Transverse colon (tissue), 4 donors: ENCODE results near the gene PDK2.

ENCODE experiments used
- POLR2AphosphoS5 ChIP-seq, 3 donors: sonication (generic); formaldehyde crosslinking; IDR thresholded peaks; one replicate each; pipeline ENCODE4 v1.6.1; 2016; ENCODE audit warnings: antibody characterized with exemption in 3 of 3
- TF ChIP-seq, protein P1 (sequence below), 5 experiments: fragments of 200-600 bp in 3 of 5; fragments of 450-650 bp in 2 of 5; sonication (generic) in 3 of 5; IDR thresholded peaks; 1 replicate in 2 of 5; 2 replicates in 3 of 5; pipeline ENCODE4 v1.5.1; 2016 to 2017; ENCODE audit warnings: antibody characterized with exemption in 5 of 5, inconsistent platforms in 3 of 5, mild to moderate bottlenecking in 2 of 5, moderate library complexity in 1 of 5

DNA sequence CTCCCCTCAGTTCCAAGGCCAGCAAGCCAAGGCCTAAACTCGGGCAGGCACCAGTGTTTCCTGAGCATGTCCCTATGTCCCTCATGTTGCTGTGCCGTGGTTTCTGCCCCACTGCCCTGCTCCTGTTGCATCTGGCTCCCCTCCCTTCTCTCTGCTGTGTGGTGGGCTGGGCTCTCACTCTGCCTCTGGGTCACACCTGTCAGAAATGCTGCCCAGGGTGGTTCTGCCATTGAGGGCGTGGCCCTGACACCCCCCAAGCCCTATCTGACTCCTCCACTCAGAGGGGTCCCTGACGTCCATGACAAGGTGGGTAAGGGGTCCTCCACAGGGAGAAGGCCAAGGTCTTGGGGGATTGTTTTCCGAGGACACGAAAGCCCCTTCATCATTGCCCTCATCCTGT, 48.5 kb upstream of the PDK2 start:
- TF ChIP-seq, protein P1, sequence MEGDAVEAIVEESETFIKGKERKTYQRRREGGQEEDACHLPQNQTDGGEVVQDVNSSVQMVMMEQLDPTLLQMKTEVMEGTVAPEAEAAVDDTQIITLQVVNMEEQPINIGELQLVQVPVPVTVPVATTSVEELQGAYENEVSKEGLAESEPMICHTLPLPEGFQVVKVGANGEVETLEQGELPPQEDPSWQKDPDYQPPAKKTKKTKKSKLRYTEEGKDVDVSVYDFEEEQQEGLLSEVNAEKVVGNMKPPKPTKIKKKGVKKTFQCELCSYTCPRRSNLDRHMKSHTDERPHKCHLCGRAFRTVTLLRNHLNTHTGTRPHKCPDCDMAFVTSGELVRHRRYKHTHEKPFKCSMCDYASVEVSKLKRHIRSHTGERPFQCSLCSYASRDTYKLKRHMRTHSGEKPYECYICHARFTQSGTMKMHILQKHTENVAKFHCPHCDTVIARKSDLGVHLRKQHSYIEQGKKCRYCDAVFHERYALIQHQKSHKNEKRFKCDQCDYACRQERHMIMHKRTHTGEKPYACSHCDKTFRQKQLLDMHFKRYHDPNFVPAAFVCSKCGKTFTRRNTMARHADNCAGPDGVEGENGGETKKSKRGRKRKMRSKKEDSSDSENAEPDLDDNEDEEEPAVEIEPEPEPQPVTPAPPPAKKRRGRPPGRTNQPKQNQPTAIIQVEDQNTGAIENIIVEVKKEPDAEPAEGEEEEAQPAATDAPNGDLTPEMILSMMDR (IDR thresholded peaks at IDR 0.05) = no peak
- TF ChIP-seq POLR2AphosphoS5 (IDR thresholded peaks at IDR 0.05) = no peak
